ENCODE measurements around the gene FOXD4L1. TPM values are rescaled to one million over a fixed set of nuclear protein-coding genes. Genes with fewer than 3 reads are reported as not detected.

The FOXD4L1 gene
- total RNA-seq (2022; extraction: Qiagen RNA extraction) = 0.16 to 0.63 TPM (median 0.31 TPM) in 5 replicates

GRCh38 chr2:113498365-113498764, at the start of gene FOXD4L1:
FOXD4L1 (plus strand) TSS chr2:113498665; CDS start chr2:113499257, 592 bp downstream.

Other genes starting within 250 kb of the FOXD4L1 start
- 0.50 to 1.3 TPM (median 0.80 TPM) in 5 replicates for gene PAX8, start 219.7 kb upstream of the FOXD4L1 start, total RNA-seq (2022; extraction: Qiagen RNA extraction)
- 38.2 to 43.7 TPM (median 41.1 TPM) in 5 replicates for gene ZNG1B, start 61.0 kb upstream of the FOXD4L1 start, total RNA-seq (2022; extraction: Qiagen RNA extraction)
- gene RABL2A, start 128.6 kb downstream of the FOXD4L1 start, total RNA-seq (2022; extraction: Qiagen RNA extraction) = 8.0 to 10.4 TPM (median 10.1 TPM) in 5 replicates